Loucy (cell line): ENCODE measurements around the gene NMNAT2.

Experiments used
- EZH2phosphoT487 ChIP-seq: fragments of 200-600 bp; IDR thresholded peaks from 2 replicates; pipeline ENCODE4 v1.6.1; 2018; ENCODE audit warnings: antibody characterized with exemption, mild to moderate bottlenecking, moderate library complexity, borderline replicate concordance
- TF ChIP-seq, protein P1 (sequence below): fragments of 200-600 bp; sonication (generic); conservative IDR thresholded peaks from 2 replicates; pipeline ENCODE4 v1.5.1; 2014; ENCODE audit warnings: mild to moderate bottlenecking, antibody characterized with exemption, low read length

GRCh38 chr1:183310753-183311479, 107.3 kb downstream of the NMNAT2 start:
- TF ChIP-seq, protein P1, sequence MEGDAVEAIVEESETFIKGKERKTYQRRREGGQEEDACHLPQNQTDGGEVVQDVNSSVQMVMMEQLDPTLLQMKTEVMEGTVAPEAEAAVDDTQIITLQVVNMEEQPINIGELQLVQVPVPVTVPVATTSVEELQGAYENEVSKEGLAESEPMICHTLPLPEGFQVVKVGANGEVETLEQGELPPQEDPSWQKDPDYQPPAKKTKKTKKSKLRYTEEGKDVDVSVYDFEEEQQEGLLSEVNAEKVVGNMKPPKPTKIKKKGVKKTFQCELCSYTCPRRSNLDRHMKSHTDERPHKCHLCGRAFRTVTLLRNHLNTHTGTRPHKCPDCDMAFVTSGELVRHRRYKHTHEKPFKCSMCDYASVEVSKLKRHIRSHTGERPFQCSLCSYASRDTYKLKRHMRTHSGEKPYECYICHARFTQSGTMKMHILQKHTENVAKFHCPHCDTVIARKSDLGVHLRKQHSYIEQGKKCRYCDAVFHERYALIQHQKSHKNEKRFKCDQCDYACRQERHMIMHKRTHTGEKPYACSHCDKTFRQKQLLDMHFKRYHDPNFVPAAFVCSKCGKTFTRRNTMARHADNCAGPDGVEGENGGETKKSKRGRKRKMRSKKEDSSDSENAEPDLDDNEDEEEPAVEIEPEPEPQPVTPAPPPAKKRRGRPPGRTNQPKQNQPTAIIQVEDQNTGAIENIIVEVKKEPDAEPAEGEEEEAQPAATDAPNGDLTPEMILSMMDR = no peak
- no peak for TF ChIP-seq EZH2phosphoT487
